ENCODE measurements around the gene HNRNPC.
"Not testable (repeated sequence)": the region's sequence is repeated elsewhere in the genome, so short reads cannot be mapped to it uniquely, and the experiment has no call there.

The HNRNPC gene

DNA sequence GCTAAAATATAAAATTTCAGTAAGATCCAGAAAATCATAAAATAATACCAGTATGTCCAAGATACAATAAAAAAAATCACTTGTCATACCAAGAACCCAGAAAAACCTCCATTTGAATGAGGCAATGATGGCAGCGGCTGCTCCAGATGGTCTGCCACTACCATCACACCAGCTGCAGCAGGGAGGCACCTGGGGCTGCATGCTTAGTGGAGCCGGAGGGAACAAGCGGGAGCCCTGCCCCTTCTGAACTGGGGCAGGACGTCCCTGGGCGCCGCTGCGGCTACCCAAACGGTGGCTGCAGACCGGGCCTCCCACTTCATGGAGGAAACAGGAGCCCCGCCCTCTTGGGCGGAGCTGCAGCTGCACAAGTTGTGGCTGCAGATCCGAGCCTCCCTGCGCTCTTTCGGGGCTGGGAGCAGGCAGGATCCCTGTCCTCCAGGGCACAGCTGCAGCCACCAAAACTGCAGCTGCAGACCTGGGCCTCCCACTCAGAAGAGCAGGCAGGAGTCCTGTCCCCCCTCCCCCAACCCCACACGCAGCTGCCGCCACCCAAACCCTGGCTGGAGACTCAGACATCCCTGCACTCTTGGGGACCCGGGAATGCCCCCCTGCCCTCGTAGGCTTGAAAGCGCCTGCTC lies 77.3 kb downstream of the HNRNPC start:
- peak; percentile 45 to 56 for DNase-seq (ENCODE audit: low read depth in 2 of 2)

DNA sequence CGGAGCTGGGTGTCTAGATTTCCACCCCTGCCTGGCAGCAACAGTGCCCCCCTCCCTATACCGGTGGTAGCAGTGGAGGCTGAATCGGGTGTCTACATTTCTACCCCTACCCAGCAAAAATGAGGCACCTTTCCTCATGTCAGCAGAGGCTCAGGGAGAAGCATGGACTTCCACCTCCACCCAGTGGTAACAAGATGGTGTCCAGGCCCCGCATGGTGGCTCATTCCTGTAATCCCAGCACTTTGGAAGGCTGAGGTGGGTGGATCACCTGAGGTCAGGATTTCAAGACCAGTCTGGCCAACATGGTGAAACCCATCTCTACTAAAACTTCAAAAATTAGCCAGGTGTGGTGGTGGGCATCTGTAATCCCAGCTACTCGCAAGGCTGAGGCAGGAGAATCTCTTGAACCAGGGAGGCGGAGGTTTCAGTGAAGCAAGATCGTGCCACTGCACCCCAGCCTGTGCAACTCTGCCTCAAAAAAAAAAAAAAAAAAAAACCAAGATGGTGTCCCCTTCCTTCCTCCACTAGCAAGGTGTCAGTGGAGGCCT lies 77.9 kb downstream of the HNRNPC start:
- no peak for DNase-seq (ENCODE audit: low read depth in 2 of 2)

DNA sequence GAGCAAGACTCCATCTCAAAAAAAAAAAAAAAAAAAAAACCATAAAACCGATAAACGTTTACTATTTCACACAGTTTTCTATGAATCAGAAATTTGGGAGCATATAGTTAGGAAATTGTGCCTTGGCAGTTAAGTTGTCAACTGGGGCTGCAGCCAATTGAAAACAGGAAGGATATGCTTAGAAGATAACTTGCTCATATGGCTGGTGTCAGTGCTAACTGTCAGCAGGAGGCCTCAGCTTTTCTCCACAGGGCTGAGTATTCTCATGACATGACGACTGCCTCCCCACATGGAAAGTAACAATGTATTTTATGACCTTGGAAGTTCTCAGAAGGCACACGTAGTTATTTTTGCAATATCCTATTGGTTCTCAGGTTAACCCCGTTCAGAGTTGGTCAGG lies 83.8 kb downstream of the HNRNPC start:
- DNase-seq (ENCODE audit: low read depth in 2 of 2), result no peak

DNA sequence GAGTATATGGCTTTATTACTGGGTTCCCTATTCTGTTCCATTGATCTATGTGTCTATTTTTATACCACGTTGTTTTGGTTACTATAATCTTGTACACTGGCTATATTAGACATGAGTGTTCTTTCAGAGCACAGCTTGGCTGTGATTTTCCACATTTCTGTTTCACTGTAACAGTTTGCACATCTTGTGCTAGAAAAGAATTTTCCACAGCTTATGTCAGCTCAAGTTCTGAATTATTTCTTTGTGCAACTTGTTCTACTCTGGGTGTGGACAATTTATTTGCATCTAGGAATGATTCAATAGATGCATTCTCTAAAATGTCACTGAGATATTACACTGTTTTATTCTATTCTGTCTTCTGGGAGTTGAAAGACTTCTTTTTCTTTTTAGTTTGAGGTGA lies 85.0 kb downstream of the HNRNPC start:
- no peak for DNase-seq (ENCODE audit: low read depth in 2 of 2)

DNA sequence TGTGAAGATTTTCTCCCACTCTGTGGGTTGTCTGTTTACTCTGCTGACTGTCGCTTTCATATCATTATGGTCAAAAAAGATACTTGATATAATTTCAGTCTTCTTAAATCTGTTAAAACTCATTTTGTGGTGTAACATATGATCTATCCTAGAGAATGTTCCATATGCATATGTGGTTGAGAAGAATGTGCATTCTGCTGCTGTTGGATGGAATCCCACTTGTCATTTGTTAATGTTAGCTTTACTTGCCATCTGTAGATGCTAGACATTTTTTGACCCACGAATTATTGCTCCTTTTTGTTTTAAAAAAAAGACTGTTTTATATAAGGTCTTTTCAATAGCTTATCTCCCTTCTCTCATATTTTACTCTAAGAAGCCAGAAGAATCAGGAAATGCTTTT lies 87.1 kb downstream of the HNRNPC start:
- no peak for DNase-seq (ENCODE audit: low read depth in 2 of 2)

DNA sequence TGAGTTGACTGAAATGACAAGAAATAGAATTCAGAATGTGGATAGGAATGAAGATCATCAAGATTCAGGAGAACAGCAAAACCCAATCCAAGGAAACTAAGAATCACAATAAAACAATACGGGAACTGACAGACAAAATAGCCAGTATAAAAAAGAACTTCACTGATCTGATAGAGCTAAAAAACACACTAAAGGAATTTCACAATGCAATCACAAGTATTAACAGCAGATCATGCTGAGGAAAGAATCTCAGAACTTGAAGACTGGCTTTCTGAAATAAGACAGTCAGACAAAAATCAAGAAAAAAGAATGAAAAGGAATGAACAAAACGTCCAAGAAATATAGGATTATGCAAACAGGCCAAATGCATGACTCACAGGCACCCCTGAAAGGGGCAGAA lies 98.1 kb downstream of the HNRNPC start:
- DNase-seq (ENCODE audit: low read depth in 2 of 2), result no peak

DNA sequence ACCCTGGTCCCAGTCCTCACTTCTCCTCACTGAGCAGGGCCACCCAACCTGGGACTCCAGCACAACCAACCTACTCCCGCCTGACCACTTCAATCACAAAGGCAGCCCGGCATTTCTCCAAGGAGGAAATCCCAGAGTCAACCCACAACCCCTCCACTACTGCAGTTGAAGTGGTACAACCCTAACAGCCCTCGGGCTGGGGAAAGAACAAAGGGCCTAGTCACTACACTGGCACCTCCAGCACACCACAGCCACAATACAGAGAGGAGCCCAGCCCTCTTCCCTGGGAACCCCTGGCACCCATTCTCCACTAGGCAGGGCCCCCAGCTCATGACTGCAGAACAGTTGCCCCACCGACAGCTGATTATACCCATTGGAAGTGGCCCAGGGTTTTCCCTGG lies 99.7 kb downstream of the HNRNPC start:
- no peak for DNase-seq (ENCODE audit: low read depth in 2 of 2)

DNA sequence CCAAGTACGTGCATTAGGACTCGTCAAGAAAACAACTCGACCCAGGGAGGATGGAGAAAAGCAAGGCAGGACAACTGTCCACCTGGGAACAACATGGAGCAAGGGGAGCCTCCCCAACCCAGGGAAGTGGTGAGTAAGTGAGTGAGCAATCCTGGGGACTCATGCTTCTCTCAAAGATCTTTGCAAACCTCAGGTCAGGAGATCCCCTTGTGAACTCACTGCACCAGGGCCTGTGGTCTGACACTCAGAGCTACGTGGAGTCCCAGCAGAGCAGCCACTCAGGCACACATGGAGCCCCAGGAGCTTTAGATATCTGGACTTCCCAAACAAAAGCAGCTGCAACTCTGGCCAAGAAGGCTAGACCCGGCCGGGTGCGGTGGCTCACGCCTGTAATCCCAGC lies 101.2 kb downstream of the HNRNPC start:
- DNase-seq (ENCODE audit: low read depth in 2 of 2), result no peak

DNA sequence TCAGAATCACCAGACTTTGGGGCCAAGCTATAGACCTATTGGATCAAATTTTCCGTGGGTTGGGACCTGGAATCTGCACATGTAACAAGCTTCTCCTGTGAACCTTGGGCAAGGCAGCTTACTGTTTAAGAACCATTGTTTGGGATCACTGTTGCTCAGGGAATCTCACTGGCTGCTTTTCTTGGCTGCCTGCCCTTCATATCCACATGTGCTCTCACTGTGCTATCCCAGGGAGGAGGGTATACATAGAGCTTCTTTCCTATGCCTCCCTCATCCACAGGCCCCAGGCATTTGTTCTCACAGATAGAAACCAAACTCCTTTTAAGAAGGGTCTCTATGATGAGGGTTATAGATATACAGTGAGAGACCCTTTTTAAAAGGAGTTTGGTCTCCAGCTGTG lies 103.6 kb downstream of the HNRNPC start:
- DNase-seq (ENCODE audit: low read depth in 2 of 2), result not testable (repeated sequence)

DNA sequence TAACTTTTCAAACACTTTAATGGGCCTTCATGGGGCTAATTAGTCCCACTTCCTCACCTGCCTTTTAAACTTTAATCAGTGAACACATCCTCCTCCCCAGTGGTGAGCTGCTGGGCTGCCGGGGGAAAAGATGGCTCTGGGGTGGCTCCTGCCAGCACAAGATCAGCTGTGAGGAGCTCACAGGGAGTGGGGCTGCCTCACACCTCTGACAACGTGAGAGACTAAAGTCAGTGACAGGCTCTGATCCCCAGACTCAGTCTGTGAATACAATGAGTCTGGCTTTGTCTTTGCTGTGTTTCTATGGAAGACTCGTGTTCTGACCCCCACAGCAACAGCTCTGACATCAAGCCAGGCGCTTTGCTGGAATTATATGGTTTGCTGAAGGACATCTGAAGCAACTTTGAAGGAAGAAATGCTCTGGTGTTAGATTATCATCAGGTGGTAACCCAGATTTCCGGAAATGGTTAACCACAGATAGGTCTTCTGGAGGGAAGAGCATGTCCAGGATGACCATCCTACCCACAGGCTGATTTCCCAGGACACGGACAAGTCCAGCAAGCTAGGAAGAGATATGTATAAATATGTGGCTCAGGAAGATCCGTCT lies 104.1 kb downstream of the HNRNPC start:
- not testable (repeated sequence) for DNase-seq (ENCODE audit: low read depth in 2 of 2)

DNA sequence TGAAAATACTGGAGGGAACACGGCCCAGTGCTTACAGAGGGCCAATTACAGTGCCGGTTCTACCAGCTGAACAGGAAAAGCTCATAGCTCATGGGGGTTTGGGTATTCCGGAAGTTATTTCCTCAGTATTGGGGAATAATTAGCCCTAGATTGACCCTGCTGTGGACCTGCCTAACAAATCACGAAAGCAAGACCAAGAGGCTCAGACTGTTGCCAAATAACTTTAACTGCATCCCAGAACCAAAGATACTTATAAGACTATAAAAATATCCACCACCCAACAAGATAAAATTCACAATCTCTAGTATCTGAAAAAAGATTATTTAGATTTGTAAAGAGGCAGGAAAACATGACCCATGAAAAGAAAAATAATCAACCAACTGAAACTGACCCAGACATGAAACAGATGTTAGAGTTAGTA lies 105.4 kb downstream of the HNRNPC start:
- DNase-seq (ENCODE audit: low read depth in 2 of 2), result no peak

DNA sequence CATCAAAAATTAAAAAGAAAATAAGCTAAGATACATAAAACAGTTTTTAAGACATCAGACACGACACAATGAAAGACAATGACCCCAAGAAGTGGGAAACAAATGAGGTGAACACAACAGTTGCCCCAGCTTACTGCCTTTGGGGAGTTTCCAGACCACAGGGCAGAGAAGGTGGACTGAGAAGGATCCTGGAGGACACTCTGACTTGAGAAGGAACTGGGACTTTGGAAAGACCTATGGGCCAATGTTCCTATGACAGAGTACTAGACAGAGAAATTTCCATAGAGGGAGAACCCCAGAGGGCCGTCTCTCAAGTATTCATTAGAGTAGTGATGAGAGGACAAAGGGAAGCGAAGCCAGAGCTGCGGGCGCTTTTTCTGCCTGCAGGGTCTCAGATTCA lies 107.2 kb downstream of the HNRNPC start:
- DNase-seq (ENCODE audit: low read depth in 2 of 2), result no peak

DNA sequence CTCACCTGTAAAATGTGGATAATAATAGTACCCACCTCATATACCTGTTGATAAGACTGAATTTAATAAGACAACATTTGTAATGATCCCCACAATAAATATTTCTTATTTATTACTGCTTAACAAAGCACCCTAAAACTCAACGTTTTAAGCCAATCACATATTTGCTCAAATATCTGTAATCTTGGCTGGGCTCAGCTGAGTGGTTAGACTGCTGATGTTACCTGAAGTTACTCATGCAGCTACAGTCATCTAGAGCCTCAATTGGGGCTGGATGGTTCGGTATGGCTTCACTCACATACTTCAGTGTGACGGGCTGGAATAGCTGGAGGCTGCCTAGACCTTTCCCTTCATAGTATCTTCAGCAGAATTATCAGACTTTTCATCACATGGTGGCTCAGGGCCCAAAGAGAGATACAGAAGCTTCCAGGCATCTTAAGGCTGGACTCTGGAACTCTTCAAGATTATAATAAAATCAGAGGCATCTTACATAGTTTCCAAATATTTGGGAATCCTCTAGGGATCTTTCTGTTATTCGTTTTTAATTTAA lies 109.1 kb downstream of the HNRNPC start:
- no peak for DNase-seq (ENCODE audit: low read depth in 2 of 2)

All from stimulated activated CD8-positive, alpha-beta memory T cell treated with anti-CD3 and anti-CD28 coated beads, Interleukin-15, amount 100 ng/mL, for 48 hours (primary cell).